ENCODE results near the gene C3orf18.

The C3orf18 gene

GRCh38 chr3:50582083-50582482 is 14.5 kb upstream of the C3orf18 start:
- TF ChIP-seq CTCF (IDR thresholded peaks at IDR 0.05) = no peak

GRCh38 chr3:50581459-50581842 is 13.9 kb upstream of the C3orf18 start:
- no peak for TF ChIP-seq CTCF (IDR thresholded peaks at IDR 0.05)

GRCh38 chr3:50580683-50581458 is 13.3 kb upstream of the C3orf18 start:
- TF ChIP-seq CTCF (IDR thresholded peaks at IDR 0.05) = no peak

GRCh38 chr3:50577348-50577747 is 9.8 kb upstream of the C3orf18 start:
- no peak for TF ChIP-seq CTCF (IDR thresholded peaks at IDR 0.05)

- TF ChIP-seq CTCF (IDR thresholded peaks at IDR 0.05) = no peak
These were observed 7.8 kb upstream of the C3orf18 start for GRCh38 chr3:50575372-50575771.

GRCh38 chr3:50574444-50574831 is 6.9 kb upstream of the C3orf18 start:
- TF ChIP-seq CTCF (IDR thresholded peaks at IDR 0.05) = no peak

GRCh38 chr3:50573566-50574443 is 6.3 kb upstream of the C3orf18 start:
- no peak for TF ChIP-seq CTCF (IDR thresholded peaks at IDR 0.05)

Data from LNCAP (cell line).